ENCODE data around the gene GNG7.
"Not testable (repeated sequence)": the region's sequence is repeated elsewhere in the genome, so short reads cannot be mapped to it uniquely, and the experiment has no call there.

The GNG7 gene

GRCh38 chr19:2584002-2584401 is 118.5 kb downstream of the GNG7 start:
- TF ChIP-seq, protein P1, sequence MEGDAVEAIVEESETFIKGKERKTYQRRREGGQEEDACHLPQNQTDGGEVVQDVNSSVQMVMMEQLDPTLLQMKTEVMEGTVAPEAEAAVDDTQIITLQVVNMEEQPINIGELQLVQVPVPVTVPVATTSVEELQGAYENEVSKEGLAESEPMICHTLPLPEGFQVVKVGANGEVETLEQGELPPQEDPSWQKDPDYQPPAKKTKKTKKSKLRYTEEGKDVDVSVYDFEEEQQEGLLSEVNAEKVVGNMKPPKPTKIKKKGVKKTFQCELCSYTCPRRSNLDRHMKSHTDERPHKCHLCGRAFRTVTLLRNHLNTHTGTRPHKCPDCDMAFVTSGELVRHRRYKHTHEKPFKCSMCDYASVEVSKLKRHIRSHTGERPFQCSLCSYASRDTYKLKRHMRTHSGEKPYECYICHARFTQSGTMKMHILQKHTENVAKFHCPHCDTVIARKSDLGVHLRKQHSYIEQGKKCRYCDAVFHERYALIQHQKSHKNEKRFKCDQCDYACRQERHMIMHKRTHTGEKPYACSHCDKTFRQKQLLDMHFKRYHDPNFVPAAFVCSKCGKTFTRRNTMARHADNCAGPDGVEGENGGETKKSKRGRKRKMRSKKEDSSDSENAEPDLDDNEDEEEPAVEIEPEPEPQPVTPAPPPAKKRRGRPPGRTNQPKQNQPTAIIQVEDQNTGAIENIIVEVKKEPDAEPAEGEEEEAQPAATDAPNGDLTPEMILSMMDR (IDR thresholded peaks at IDR 0.05; ENCODE audit: insufficient read depth, low read depth, low read length, missing control alignments): no peak
- DNase-seq (ENCODE audit: low read depth): no peak
- H3K4me3 ChIP-seq (ENCODE audit: low read depth, low read length): no peak overlapping the region

GRCh38 chr19:2582984-2583956 is 119.2 kb downstream of the GNG7 start:
- no peak for DNase-seq (ENCODE audit: low read depth)
- no peak overlapping the region for H3K4me3 ChIP-seq (ENCODE audit: low read depth, low read length)
- TF ChIP-seq, protein P1 (IDR thresholded peaks at IDR 0.05; ENCODE audit: insufficient read depth, low read depth, low read length, missing control alignments): no peak

DNA sequence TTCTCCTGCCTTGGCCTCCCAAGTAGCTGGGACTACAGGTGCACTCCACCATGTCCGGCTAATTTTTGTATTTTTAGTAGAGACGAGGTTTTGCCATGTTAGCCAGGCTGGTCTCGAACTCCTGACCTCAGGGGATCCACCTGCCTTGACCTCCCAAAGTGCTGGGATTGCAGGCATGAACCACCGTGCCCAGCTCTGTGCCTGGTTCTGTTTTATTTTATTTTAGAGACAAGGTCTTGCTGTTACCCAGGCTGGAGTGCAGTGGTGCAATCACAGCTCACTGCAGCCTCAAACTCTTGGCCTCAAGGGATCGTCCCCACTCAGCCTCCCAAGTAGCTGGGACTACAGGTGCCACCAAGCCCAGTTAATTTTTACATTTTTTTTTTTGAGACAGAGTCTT is 122.1 kb downstream of the GNG7 start:
- not testable (repeated sequence) for H3K4me3 ChIP-seq (ENCODE audit: low read depth, low read length); DNase-seq (ENCODE audit: low read depth)

DNA sequence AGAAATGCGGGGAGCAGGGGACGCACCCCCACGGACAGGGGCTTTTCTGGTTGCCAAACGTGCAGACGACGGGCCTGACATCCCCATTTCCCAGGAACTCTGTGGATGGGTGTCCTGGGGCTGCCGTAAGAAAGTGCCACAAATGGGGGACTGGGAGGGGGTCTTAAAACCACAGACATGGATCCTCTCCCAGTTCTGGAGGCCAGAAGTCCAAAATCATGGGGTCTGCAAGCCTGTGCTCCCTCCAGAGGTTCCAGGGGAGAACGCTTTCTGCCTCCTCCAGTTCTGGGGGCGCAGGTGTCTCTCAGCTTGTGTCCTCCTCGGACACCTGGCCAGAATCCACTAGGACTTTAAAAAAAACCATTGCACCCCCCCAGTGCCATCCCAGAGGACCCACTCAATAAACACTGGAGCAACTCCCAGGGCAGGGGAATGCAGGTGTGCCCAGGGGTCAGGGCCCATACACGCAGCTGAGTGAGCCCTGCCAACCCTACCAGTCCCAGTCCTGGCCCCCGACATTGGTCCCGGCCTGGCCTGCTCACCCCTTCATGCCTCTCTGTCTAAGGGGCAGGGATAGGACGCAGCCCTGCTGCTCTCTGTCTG is 122.7 kb downstream of the GNG7 start:
- DNase-seq (ENCODE audit: low read depth): no peak
- TF ChIP-seq, protein P1 (IDR thresholded peaks at IDR 0.05; ENCODE audit: insufficient read depth, low read depth, low read length, missing control alignments): no peak
- H3K4me3 ChIP-seq (ENCODE audit: low read depth, low read length): no peak overlapping the region

DNA sequence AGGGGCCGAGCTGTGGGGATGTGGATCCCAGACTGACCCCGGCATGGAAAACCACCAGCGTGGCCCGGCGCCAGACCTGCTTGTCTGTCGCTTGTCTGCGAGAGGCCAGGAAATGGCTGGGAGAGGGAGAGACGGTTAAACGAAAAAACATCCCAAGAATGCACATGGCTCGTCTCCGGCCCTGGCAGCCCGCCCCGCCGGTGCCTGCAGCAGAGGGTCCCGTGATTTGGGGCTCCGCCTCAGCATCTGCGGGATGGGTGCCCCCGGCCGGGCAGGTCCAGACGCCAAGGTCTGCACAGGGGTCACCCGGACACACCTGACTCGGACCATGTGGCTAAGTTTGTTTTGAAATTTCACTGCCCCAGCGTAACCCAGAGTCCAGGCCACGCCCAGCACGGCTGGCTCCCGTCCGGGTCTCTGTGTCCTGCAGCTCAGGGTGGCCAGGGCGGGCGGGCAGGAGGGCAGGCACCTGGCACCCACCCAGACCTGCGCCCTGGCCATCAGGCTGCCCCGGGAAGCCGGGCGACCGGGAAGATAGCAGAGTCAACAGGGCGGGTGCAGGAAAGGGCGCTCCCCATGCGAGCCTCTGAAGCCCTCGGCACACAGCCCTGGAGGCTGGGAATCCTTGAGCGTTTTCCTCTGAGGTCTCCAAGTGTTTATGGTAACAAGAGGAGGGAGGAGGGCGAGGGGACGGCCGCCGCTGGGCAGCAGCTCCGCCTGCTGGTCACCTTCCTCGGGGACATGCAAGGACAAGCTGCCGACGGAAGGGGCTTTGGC is 123.4 kb downstream of the GNG7 start:
- TF ChIP-seq, protein P1 (IDR thresholded peaks at IDR 0.05; ENCODE audit: insufficient read depth, low read depth, low read length, missing control alignments): peak; percentile 44
- DNase-seq (ENCODE audit: low read depth): peak; percentile 65
- H3K4me3 ChIP-seq (ENCODE audit: low read depth, low read length): no peak overlapping the region

DNA sequence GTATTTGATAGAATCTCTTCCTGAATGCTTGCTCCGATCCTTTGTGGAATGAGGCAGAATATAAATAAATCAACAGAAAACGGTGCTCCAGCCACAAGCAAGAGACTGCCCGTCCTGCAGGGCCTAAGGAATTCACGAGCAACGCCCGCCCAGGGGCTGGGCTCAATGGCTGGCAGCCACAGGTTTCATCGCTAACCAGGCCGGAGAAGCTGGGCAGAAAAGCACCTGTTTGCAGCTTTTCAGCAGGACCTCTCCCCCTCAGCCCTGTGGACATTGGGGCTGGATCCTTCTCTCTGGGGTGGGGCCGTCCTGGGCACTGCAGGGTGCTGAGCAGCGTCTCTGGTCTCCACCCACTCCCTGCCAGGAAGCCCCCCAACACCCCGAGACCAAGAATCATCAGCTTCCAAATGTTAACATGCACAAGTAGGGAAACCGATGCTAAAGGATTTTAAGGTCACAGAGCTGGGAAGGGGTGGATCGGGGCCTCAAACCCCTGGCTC is 124.1 kb downstream of the GNG7 start:
- no peak for DNase-seq (ENCODE audit: low read depth)
- H3K4me3 ChIP-seq (ENCODE audit: low read depth, low read length): no peak overlapping the region
- TF ChIP-seq, protein P1 (IDR thresholded peaks at IDR 0.05; ENCODE audit: insufficient read depth, low read depth, low read length, missing control alignments): no peak
